IPS-15b (cell line): ENCODE results near the gene CYB561D2.
"Not testable (repeated sequence)": the region's sequence is repeated elsewhere in the genome, so short reads cannot be mapped to it uniquely, and the experiment has no call there.

Source experiments
- H3K27me3 ChIP-seq: one replicate; pipeline ENCODE4 v1.6.1; 2013; ENCODE audit warnings: low read length; ENCODE audit not compliant: control insufficient read depth, insufficient read depth
- H3K36me3 ChIP-seq: one replicate; pipeline ENCODE4 v1.6.1; 2013; ENCODE audit warnings: low read length; ENCODE audit not compliant: control insufficient read depth, insufficient read depth
- H3K4me1 ChIP-seq: one replicate; pipeline ENCODE4 v1.6.1; 2013; ENCODE audit warnings: mild to moderate bottlenecking, low read length; ENCODE audit not compliant: control insufficient read depth, insufficient read depth
- H3K4me3 ChIP-seq: one replicate; pipeline ENCODE4 v1.5.1; 2013; ENCODE audit warnings: low read depth, low read length
- H3K9ac ChIP-seq: one replicate; pipeline ENCODE4 v1.6.1; 2013; ENCODE audit warnings: low read depth, mild to moderate bottlenecking, low read length
- H3K9me3 ChIP-seq: one replicate; pipeline ENCODE4 v1.6.1; 2013; ENCODE audit warnings: mild to moderate bottlenecking, low read length; ENCODE audit not compliant: control insufficient read depth, insufficient read depth

The CYB561D2 gene, protein sequence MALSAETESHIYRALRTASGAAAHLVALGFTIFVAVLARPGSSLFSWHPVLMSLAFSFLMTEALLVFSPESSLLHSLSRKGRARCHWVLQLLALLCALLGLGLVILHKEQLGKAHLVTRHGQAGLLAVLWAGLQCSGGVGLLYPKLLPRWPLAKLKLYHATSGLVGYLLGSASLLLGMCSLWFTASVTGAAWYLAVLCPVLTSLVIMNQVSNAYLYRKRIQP

DNA sequence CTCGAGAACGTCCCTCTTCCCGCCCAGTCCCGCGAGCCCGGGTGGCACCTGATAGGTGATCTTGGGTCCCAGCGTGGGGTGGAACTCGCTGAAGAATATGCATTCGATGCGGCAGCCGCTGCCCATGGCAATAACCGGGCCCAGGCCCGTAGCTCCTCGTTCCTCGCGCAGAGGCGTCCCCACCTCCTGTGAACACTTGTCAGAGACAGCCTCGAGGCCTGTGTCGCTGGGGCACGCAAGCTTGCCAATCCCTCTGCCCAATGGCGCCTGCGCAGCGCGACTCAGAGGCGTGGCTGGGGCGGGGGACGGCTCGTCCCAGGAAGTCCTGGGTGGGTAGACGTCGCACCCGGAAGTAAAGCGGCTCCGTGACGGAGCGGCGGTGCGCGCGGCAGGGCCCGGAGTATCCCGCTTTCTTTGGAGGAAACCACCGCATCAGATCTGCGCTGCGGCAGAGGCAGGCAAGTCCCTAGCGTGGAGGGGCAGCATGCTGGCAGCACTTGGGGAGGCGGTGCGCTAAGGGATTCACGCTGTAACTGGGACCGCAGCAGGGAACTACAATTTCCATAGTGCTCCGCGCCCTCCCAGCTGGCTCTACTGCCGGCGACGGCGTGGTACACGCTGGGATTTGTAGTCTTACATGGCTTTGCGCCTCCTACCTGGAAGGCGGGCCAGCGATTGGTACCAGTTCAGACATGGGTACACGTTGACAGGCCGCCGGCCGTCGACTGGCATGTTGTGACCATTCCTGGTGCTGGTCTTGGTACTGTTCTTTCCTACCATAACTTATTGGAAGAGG is at the start of gene CYB561D2, which contains the start of gene NPRL2:
CYB561D2 (plus strand) TSS at position 336 of the 796 bp plus-strand sequence. CDS start 572 bp downstream, outside the sequence.
NPRL2 (minus strand) TSS at position 249 of the 796 bp plus-strand sequence; CDS start at position 126, 123 bp downstream.
- peak within 1 kb of the TSS; percentile 95 for H3K9ac ChIP-seq
- peak within 1 kb of the TSS; percentile 100 for H3K4me3 ChIP-seq
- H3K9me3 ChIP-seq, result no peaks in the 10 kb centered on the region
- H3K36me3 ChIP-seq, result peaks cover 29% of the 10 kb centered on the region
- peaks cover 10% of the 10 kb centered on the region for H3K27me3 ChIP-seq
- H3K4me1 ChIP-seq, result peaks cover 6% of the 10 kb centered on the region

DNA sequence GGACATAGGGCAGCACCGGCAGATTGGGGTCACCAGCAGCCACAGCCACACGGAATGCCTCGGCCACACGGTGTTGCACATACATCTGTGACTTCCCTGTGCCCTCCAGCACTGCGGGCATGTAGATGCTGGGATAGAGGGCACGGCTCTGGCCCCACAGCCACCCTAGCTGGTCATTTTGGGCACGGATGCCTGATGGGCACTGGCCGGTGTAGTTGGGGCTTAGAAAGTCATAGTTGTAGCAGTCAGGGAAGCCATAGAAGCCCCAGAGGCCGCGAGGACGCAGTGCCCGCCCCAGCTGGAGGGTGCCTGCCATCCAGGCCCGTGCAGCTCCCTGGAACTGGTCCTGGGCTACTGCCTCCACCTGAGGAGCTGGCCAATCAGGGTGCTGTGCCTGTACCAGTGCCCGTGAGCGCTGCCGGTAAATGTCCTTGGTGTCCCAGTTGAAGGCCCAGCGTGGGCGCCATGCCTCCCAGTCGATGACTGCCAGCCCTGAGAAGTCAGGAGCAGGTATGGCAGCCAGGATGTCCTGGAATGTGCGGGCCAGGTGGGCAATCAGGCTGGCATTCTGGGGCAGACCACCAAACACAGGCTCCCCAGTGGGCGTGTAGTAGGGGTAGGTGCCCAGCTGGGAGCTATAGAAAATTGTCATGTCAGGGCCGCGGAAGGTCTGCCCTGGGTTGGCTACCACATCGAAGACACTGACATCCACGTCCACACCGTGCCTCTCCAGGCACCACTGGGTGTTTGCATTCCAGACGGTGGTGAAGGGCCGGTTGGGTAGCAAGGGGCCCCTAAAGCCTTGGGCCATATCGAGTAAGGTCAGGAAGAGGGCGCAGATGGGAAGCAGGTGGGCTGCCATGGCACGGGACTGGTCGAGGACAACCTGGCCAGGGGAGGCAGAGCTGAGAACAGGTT is 48.3 kb upstream of the CYB561D2 start:
- H3K9ac ChIP-seq, result no peak overlapping the region
- H3K4me3 ChIP-seq, result no peak overlapping the region
- peaks cover 3% of the 10 kb centered on the region for H3K4me1 ChIP-seq
- no peaks in the 10 kb centered on the region for H3K36me3 ChIP-seq
- H3K27me3 ChIP-seq, result no peaks in the 10 kb centered on the region
- H3K9me3 ChIP-seq, result no peaks in the 10 kb centered on the region

DNA sequence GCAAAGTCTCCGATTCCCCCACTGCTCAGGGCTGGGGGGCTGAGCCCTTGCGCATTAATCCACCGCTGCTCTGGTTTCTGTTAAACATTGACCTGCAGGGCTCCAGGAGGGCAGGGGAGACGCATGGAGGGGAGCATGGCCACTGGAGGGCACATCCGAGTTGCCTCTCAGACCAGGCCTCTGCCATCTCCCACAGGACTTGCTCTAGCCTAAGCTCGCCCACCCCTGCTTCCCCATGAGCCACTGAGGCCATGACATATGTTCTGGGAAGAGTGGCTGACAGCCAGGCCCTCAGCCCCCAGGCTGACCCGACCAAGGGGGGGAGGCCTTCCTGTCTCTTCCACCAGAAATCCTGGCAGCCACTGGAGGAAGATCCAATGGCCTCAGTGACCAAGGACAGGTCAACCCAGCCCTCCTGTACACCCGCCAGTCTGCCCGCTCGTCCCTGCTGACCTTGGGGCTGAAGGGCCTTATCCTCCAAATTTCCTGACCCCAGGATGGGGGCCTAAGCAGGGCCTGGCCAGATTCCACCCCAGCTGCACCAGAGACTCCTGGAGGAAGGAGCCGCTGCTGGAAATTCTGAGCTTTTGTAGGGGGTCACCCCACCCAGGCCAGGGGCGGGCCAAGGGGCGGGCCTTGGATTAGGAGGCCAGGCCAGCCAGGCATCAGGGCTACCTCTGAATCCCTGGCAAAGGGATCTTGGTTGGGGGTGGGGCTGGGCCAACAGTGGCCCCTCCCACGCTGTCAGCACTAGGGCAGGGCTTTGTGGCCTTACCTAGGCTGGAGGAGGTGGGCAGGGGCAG is 47.4 kb upstream of the CYB561D2 start, which contains the start of gene HYAL1:
HYAL1 (minus strand) TSS at position 562 of the 803 bp plus-strand sequence. CDS start 618 bp downstream, outside the sequence.
- H3K4me3 ChIP-seq, result no peak within 1 kb of the TSS
- no peaks in the 10 kb centered on the region for H3K36me3 ChIP-seq
- no peaks in the 10 kb centered on the region for H3K27me3 ChIP-seq
- peaks cover 3% of the 10 kb centered on the region for H3K4me1 ChIP-seq
- peak within 1 kb of the TSS; percentile 47 for H3K9ac ChIP-seq
- no peaks in the 10 kb centered on the region for H3K9me3 ChIP-seq

DNA sequence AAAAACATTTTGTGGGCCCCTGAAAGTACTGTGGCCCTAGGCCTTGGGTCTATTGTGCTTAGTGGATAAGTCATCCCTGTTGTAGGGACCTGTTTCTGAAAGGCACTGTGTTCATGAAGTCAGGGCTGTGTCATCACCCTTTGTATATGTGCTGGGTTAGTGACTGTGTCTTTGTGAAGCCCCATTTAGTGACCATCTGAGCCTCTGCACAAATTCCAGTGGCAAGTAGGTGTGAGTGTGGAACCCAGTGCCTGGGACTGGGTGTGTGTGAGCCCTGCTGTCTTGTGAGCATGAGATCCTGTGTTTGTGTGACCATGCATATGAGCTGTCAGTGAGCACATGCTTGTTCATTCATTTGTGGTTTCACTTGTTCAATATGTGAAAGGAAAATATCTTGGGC is 46.1 kb upstream of the CYB561D2 start:
- Histone ChIP-seq H3K27me3 (no peaks in the 10 kb centered on the region), H3K36me3 (no peaks in the 10 kb centered on the region), H3K9ac (no peak overlapping the region), H3K9me3 (peaks cover under 1% of the 10 kb centered on the region), H3K4me1 (peaks cover 3% of the 10 kb centered on the region), H3K4me3 (no peak overlapping the region)

DNA sequence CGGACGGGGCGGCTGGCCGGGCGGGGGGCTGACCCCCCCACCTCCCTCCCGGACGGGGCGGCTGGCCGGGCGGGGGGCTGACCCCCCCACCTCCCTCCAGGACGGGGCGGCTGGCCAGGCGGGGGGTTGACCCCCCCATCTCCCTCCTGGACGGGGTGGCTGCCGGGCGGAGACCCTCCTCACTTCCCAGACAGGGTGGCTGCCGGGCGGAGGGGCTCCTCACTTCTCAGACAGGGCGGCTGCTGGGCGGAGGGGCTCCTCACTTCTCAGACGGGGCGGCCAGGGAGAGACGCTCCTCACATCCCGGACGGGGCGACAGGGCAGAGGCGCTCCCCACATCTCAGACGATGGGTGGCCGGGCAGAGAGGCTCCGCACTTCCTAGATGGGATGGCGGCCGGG is 38.6 kb upstream of the CYB561D2 start:
- H3K4me1 ChIP-seq, H3K4me3 ChIP-seq, H3K9me3 ChIP-seq, H3K36me3 ChIP-seq, H3K27me3 ChIP-seq, H3K9ac ChIP-seq: not testable (repeated sequence)

DNA sequence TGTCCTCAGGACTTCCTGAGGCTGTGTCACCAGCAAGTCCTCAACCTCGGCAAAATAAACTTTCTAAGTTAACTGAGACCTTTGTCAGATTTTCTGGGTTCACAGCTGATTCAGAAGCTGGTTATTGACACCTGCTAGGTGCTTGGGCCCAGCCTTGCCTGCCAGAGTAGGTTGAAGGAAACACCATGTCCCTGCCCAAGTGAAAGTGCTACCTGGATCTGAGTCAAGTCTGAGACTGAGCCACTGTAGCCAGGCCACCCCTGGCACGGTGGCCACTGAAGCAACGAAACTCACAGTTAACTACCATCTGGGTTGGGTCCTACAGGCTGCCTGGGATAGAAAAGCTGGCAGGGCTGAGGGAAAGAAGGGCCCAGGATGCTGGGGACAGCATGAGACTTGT is 36.3 kb upstream of the CYB561D2 start:
- H3K9me3 ChIP-seq, result peaks cover 3% of the 10 kb centered on the region
- no peaks in the 10 kb centered on the region for H3K4me1 ChIP-seq
- peaks cover 27% of the 10 kb centered on the region for H3K36me3 ChIP-seq
- H3K4me3 ChIP-seq, result no peak overlapping the region
- H3K27me3 ChIP-seq, result no peaks in the 10 kb centered on the region
- H3K9ac ChIP-seq, result no peak overlapping the region

DNA sequence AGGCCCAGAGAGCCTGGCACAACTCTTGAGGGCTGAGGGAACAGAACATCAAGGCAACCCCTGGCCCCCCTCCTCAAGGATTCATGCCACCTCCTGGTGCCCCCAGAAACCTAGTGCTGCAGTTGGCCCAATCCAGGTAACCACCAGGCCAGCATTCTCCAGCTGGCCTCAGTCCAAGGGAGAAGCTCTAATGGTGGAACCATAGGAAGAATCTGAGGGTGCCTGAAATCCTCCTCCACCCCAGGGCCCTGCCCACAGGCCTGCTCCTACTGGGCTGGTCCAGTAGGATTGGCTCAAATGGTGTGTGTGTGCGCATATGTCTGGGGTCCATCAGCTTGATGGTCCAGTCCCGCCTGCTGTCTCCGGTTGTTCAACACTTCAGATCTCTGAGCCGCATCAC is 35.8 kb upstream of the CYB561D2 start:
- H3K27me3 ChIP-seq, result no peaks in the 10 kb centered on the region
- H3K9ac ChIP-seq, result no peak overlapping the region
- no peaks in the 10 kb centered on the region for H3K4me1 ChIP-seq
- peaks cover 32% of the 10 kb centered on the region for H3K36me3 ChIP-seq
- no peak overlapping the region for H3K4me3 ChIP-seq
- no peaks in the 10 kb centered on the region for H3K9me3 ChIP-seq

DNA sequence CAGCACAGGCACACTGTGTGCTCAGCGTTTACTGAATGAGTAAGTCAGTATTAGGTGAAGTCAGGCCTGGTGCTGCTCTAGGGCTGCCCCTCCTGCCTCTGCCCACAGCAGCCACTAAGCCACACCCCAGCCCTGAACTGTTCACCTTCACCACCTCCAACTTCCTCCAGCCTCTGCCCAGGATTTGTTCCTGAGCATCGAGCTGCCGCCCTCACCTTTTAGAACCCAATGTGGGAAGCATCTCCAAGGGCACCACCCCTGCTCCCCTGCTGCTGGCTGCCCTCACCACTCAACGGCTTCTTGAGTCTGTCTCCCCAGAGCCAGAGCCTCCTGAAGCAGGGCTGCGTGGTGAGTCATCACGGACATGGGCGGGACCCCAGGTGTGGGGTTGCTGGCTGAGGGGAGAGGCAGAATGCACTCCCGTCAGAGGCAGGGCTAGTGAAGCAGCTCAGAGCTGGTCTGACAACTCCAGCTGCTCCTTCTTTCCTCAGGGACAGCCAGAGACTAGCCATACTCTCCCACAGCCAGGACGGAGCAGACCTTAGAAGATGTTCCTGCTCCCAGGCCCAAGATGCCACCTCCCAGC is 33.9 kb upstream of the CYB561D2 start:
- H3K4me3 ChIP-seq, result no peak overlapping the region
- no peaks in the 10 kb centered on the region for H3K9me3 ChIP-seq
- peaks cover 35% of the 10 kb centered on the region for H3K36me3 ChIP-seq
- no peak overlapping the region for H3K9ac ChIP-seq
- H3K4me1 ChIP-seq, result peaks cover 3% of the 10 kb centered on the region
- no peaks in the 10 kb centered on the region for H3K27me3 ChIP-seq

DNA sequence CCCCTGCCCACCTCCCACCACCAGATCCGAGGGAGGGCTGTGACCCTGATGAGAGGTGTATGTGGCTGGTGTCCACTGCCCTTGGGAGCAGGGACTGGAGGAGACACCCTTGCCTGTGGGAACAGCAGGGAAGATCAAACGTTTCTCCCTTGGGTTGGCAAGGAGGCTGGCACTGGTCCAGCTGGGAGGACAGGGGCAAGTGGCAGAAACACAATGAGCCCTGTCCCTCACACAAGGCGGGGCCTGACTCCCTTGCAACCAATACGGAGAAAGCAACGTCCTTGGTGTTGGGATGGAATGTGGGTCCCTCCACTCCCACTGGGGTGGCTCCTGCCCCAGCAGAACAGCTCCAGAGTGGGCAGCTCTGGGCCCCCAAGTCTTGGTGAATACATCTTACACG is 33.4 kb upstream of the CYB561D2 start:
- Histone ChIP-seq H3K9ac (no peak overlapping the region), H3K27me3 (no peaks in the 10 kb centered on the region), H3K4me1 (peaks cover 3% of the 10 kb centered on the region), H3K9me3 (no peaks in the 10 kb centered on the region), H3K36me3 (peaks cover 35% of the 10 kb centered on the region), H3K4me3 (no peak overlapping the region)

DNA sequence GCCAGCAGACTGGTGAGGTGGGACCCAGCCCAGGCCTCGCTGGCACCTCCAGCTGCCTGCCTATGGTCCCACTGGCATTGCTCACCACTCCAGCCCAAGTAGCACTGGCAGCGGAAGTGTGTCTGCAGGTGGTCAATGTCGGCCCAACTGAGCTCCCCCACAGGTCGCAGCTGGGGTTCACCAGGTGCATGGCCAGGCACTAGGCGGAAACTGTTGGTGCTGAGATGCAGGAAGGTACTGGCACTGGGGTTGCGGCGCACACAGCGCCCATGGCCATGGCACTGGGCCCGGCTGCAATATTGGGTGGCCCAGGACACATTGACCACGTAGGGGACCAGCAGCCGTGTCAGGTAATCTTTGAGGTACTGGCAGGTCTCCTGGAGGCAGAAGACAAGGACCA is 32.5 kb upstream of the CYB561D2 start:
- peaks cover 7% of the 10 kb centered on the region for H3K4me1 ChIP-seq
- no peak overlapping the region for H3K4me3 ChIP-seq
- H3K36me3 ChIP-seq, result peaks cover 35% of the 10 kb centered on the region
- no peaks in the 10 kb centered on the region for H3K9me3 ChIP-seq
- H3K27me3 ChIP-seq, result no peaks in the 10 kb centered on the region
- no peak overlapping the region for H3K9ac ChIP-seq
